OCI-LY3 (cell line): ENCODE data around the gene SLC28A1.

ENCODE experiments used
- H2AFZ ChIP-seq: fragments of 200-600, 300-600 bp; shearing (Covaris generic); 2 replicates; pipeline ENCODE4 v1.6.0; 2014; ENCODE audit warnings: antibody characterized with exemption, low read depth, low read length
- H3K27ac ChIP-seq: fragments of 200-600, 300-600 bp; sonication (generic); 2 replicates; pipeline ENCODE4 v1.5.1; 2014; ENCODE audit warnings: mild to moderate bottlenecking, low read length, moderate library complexity, mixed read lengths
- H3K27me3 ChIP-seq: fragments of 200-600, 300-600 bp; sonication (generic); 2 replicates; pipeline ENCODE4 v1.6.1; 2014; ENCODE audit warnings: low read depth, low read length, mixed read lengths
- H3K36me3 ChIP-seq: fragments of 200-600, 300-600 bp; sonication (generic); replicated peaks from 2 replicates; pipeline ENCODE3; 2014; ENCODE audit warnings: low read depth, low read length, mixed read lengths
- H3K4me1 ChIP-seq: fragments of 300-600, 200-600 bp; sonication (generic); 2 replicates; pipeline ENCODE4 v1.6.1; 2014; ENCODE audit warnings: low read length, mixed read lengths
- H3K4me2 ChIP-seq: fragments of 200-600, 300-600 bp; sonication (generic); 2 replicates; pipeline ENCODE4 v1.6.1; 2014; ENCODE audit warnings: low read length, mixed read lengths
- H3K4me3 ChIP-seq: fragments of 300-600, 200-600 bp; sonication (generic); 2 replicates; pipeline ENCODE4 v1.5.1; 2014; ENCODE audit warnings: antibody characterized with exemption, mild to moderate bottlenecking, low read length, moderate library complexity
- H3K79me2 ChIP-seq: fragments of 300-600, 200-600 bp; shearing (Covaris generic); 2 replicates; pipeline ENCODE4 v1.6.1; 2014; ENCODE audit warnings: mild to moderate bottlenecking, low read length, mixed read lengths
- H3K9ac ChIP-seq: fragments of 300-600, 200-600 bp; shearing (Covaris generic); 2 replicates; pipeline ENCODE4 v1.6.0; 2014; ENCODE audit warnings: mild to moderate bottlenecking, low read length, moderate library complexity
- H3K9me3 ChIP-seq: fragments of 200-600, 300-600 bp; shearing (Covaris generic); 2 replicates; pipeline ENCODE4 v1.6.1; 2014; ENCODE audit warnings: low read length, mixed read lengths; ENCODE audit not compliant: insufficient read depth
- H4K20me1 ChIP-seq: fragments of 200-600, 300-600 bp; sonication (generic); 2 replicates; pipeline ENCODE4 v1.6.1; 2016; ENCODE audit warnings: low read length, mixed read lengths; ENCODE audit not compliant: insufficient read depth
- EZH2phosphoT487 ChIP-seq: fragments of 200-600 bp; shearing (Covaris generic); IDR thresholded peaks from 2 replicates; pipeline ENCODE4 v1.6.1; 2018; ENCODE audit warnings: antibody characterized with exemption, mixed run types, low read depth
- TF ChIP-seq, protein P1 (sequence below): fragments of 200-600, 300-600 bp; sonication (generic); IDR thresholded peaks from 2 replicates; pipeline ENCODE4 v1.5.1; 2014; ENCODE audit warnings: antibody characterized with exemption, low read length, low read depth

Gene SLC28A1, protein sequence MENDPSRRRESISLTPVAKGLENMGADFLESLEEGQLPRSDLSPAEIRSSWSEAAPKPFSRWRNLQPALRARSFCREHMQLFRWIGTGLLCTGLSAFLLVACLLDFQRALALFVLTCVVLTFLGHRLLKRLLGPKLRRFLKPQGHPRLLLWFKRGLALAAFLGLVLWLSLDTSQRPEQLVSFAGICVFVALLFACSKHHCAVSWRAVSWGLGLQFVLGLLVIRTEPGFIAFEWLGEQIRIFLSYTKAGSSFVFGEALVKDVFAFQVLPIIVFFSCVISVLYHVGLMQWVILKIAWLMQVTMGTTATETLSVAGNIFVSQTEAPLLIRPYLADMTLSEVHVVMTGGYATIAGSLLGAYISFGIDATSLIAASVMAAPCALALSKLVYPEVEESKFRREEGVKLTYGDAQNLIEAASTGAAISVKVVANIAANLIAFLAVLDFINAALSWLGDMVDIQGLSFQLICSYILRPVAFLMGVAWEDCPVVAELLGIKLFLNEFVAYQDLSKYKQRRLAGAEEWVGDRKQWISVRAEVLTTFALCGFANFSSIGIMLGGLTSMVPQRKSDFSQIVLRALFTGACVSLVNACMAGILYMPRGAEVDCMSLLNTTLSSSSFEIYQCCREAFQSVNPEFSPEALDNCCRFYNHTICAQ

DNA sequence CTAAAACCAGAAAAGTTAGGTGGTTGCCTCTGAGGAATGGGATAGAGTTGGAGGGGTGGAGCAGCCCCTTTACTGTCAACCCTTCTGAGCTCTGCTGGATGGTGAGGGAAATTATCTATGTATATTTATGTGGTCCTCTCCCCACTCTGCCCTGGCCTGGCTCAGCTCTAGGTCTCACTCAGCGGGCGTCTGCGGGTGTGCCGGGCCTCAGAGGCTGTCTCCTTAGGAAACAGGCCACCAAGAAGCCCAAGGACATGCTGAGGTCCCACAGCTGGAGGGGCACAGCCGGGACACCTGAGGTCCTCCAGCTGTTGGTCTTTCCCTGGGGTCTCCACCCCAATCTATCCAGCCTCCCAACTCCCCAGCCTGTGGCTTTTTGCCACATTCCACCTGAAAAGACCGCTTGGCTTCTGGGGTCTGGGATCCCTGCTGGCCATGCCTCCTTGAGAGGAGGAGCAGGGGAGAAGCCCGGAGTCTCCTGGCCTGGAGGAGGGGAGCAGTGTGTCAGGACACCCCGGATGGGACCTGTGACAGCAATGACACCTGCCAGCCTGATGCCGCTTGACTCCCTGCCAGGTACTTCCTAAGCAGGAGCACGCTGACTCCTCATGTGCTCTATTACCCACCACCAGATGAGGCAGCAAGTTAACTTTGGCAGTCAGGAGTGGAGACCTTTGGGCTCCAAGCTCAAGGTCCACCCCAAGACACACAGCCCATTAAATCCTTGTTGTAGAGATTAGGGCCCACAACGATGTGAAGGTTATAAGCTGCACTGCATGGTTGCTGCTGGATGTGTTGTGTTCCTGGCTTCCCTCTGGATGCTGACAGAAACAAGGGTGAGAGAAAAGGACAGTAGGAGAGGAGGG, at the start of gene SLC28A1:
SLC28A1 (plus strand) TSS at position 747 of the 866 bp plus-strand sequence. CDS start 3,099 bp downstream, outside the sequence.
- H3K9ac ChIP-seq: no peak within 1 kb of the TSS
- no peak within 1 kb of the TSS for H3K27ac ChIP-seq
- H3K79me2 ChIP-seq: no peaks in the 10 kb centered on the region
- no peak within 1 kb of the TSS for H2AFZ ChIP-seq
- H3K4me3 ChIP-seq: no peak within 1 kb of the TSS
- TF ChIP-seq, protein P1, sequence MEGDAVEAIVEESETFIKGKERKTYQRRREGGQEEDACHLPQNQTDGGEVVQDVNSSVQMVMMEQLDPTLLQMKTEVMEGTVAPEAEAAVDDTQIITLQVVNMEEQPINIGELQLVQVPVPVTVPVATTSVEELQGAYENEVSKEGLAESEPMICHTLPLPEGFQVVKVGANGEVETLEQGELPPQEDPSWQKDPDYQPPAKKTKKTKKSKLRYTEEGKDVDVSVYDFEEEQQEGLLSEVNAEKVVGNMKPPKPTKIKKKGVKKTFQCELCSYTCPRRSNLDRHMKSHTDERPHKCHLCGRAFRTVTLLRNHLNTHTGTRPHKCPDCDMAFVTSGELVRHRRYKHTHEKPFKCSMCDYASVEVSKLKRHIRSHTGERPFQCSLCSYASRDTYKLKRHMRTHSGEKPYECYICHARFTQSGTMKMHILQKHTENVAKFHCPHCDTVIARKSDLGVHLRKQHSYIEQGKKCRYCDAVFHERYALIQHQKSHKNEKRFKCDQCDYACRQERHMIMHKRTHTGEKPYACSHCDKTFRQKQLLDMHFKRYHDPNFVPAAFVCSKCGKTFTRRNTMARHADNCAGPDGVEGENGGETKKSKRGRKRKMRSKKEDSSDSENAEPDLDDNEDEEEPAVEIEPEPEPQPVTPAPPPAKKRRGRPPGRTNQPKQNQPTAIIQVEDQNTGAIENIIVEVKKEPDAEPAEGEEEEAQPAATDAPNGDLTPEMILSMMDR: no peak
- TF ChIP-seq EZH2phosphoT487: no peak
- no peaks in the 10 kb centered on the region for H3K27me3 ChIP-seq
- H3K4me1 ChIP-seq: peaks cover 11% of the 10 kb centered on the region
- H4K20me1 ChIP-seq: no peaks in the 10 kb centered on the region
- H3K36me3 ChIP-seq: no peaks in the 10 kb centered on the region
- H3K9me3 ChIP-seq: no peaks in the 10 kb centered on the region
- no peak within 1 kb of the TSS for H3K4me2 ChIP-seq

DNA sequence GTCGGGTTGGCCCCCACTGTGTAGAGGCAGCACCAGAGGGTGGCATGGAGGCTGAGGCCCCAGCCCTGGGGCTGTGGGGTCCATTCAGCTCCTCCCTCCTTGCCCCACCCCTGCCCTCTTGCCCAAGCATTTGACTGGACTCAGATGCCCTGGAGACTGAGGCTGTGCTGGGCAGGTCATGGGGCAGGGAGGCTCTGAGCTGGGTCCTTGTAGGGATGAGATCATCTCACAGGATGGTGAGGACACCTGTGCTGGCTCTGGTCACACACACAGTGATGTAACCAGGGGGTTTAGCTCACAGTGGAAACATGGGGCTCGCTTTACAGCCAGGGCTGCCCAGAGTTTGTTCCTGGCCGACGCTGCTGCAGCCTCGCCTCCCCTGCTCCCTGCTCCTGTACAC, 49.5 kb upstream of the SLC28A1 start:
- H3K27me3 ChIP-seq: no peaks in the 10 kb centered on the region
- no peak overlapping the region for H2AFZ ChIP-seq
- H3K4me3 ChIP-seq: no peak overlapping the region
- no peaks in the 10 kb centered on the region for H3K79me2 ChIP-seq
- no peak overlapping the region for H3K4me2 ChIP-seq
- peaks cover 9% of the 10 kb centered on the region for H3K4me1 ChIP-seq
- H3K36me3 ChIP-seq: no peaks in the 10 kb centered on the region
- H3K27ac ChIP-seq: no peak overlapping the region
- H3K9me3 ChIP-seq: no peaks in the 10 kb centered on the region
- H3K9ac ChIP-seq: no peak overlapping the region
- TF ChIP-seq, protein P1: no peak
- TF ChIP-seq EZH2phosphoT487: no peak
- H4K20me1 ChIP-seq: no peaks in the 10 kb centered on the region

DNA sequence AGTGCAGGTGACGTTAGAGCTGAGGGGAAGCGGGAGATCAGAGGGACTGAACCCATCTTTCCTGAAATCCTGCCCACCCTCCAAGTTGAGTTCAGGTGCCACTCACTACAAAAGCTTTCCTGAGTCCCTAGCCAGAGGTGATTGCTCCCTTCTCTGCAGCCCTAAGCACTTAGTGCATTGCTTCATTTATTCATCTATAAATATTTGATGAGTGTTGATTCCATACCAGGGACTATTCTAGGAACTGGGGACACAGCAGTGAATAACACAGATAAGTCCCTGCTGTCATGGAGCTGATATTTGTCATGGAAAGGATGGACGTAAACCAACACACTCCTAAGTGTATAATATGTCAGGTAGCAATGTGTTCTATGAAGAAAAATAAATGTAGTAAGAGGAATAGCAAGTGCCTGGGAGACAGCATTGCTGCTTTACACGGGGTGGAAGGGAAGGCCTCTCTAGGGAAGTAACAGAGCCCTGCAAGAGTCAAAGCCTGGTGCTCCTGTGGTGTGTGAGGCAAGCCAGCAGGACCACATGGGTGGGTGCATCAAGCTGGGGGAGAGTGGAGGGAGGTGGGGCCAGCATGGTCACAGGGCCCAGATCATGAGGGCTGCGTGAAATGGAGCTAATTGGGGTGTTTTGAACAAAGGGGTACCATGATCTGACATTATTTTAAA, 48.7 kb upstream of the SLC28A1 start:
- no peak for TF ChIP-seq EZH2phosphoT487
- TF ChIP-seq, protein P1: no peak
- Histone ChIP-seq H3K4me3 (no peak overlapping the region), H3K4me1 (peaks cover 6% of the 10 kb centered on the region; the same call in 1 of the 2 replicates), H3K79me2 (no peaks in the 10 kb centered on the region), H2AFZ (no peak overlapping the region), H3K36me3 (no peaks in the 10 kb centered on the region), H3K9me3 (no peaks in the 10 kb centered on the region), H3K4me2 (no peak overlapping the region), H3K9ac (no peak overlapping the region), H4K20me1 (no peaks in the 10 kb centered on the region), H3K27ac (no peak overlapping the region), H3K27me3 (no peaks in the 10 kb centered on the region)
